ENCODE measurements around the gene ITGBL1. TPM values are rescaled to one million over a fixed set of nuclear protein-coding genes. Genes with fewer than 3 reads are reported as not detected.

The ITGBL1 gene
- total and polyA plus RNA-seq, 2 experiments from 2014 or later = 0.29 TPM; not detected in 1

DNA sequence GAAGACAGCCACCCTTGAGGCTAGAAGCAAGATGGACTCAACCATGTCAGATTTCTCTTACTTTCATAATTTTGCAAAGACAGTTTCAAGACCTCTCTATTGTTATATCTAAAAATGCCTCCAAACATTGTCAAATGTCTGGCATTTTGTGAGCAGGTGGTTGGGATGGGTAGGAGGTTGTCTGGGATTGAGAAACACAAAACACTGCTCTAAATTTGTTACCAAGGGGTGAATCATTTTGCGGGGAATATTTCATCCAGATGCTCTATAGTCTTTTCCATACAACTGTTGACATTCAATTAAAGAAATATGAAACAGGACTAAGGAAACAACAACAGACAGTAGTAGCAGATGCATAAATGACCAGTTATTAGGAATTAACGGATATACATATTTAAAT lies 208.2 kb downstream of the ITGBL1 start (continued):
- TF ChIP-seq EZH2phosphoT487 (IDR thresholded peaks at IDR 0.05; ENCODE audit: unreplicated experiment) (no peak), ETS1 (IDR thresholded peaks at IDR 0.05) (no peak), ZNF331 (CRISPR knock-in tag; IDR thresholded peaks at IDR 0.05; ENCODE audit: low read depth) (no peak), CTCF (conservative IDR thresholded peaks at IDR 0.05; ENCODE audit: low read depth in 2 of 2) (no peak), JUNB (IDR thresholded peaks at IDR 0.05; ENCODE audit: unreplicated experiment) (no peak), POLR2AphosphoS5 (IDR thresholded peaks at IDR 0.05; ENCODE audit: low read depth) (no peak)

DNA sequence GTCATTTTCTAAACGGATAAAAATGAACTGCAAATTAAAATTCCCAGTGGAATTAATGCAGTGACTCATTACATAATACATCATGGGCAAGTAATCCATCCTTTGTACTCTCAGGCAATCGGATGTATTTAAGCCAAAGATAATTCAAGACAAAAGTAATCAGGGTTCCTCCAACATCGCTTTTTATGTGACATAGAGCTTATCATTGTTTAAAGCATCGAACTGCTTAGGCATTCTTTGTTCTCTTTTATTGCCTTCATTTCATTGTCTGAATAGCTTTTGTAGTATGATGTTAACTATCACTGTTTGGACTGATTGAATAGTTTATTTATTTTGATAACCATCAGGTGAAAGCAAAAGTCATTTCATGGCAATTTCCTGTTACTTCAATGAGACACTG lies 209.4 kb downstream of the ITGBL1 start:
- Mint-ChIP-seq H3K27me3 (ENCODE audit: insufficient read depth, low read depth, poor library complexity) (no peaks in the 10 kb centered on the region), H3K4me3 (no peak overlapping the region), H3K36me3 (ENCODE audit: low read depth) (no peaks in the 10 kb centered on the region), H3K4me1 (no peaks in the 10 kb centered on the region), H3K27ac (no peak overlapping the region), H3K9me3 (no peaks in the 10 kb centered on the region)
- no peak overlapping the region for H3K27ac ChIP-seq (ENCODE audit: low read depth)
- TF ChIP-seq POLR2AphosphoS5 (IDR thresholded peaks at IDR 0.05; ENCODE audit: low read depth) (no peak), ZNF331 (CRISPR knock-in tag; IDR thresholded peaks at IDR 0.05; ENCODE audit: low read depth) (no peak), EZH2 (IDR thresholded peaks at IDR 0.05; ENCODE audit: low read depth, unreplicated experiment) (no peak), ZNF114 (CRISPR knock-in tag; IDR thresholded peaks at IDR 0.05) (no peak), EZH2phosphoT487 (IDR thresholded peaks at IDR 0.05; ENCODE audit: unreplicated experiment) (no peak), CTCF (conservative IDR thresholded peaks at IDR 0.05; ENCODE audit: low read depth in 2 of 2) (no peak), ETS1 (IDR thresholded peaks at IDR 0.05) (no peak), REST (IDR thresholded peaks at IDR 0.05; ENCODE audit: unreplicated experiment) (no peak)
- H3K4me2 ChIP-seq = no peak overlapping the region
- H2AFZ ChIP-seq = no peak overlapping the region
- no peaks in the 10 kb centered on the region for H3K27me3 ChIP-seq (ENCODE audit: insufficient read depth)
- H3F3A ChIP-seq (replicated peaks; ENCODE audit: low read depth) = no peaks in the 10 kb centered on the region
- DNase-seq (ENCODE audit: low spot score) (no peak), ATAC-seq (no peak)
- H3K4me3 ChIP-seq = no peak overlapping the region
- no peaks in the 10 kb centered on the region for H4K20me1 ChIP-seq (replicated peaks; ENCODE audit: insufficient read depth)
- no peaks in the 10 kb centered on the region for H3K79me2 ChIP-seq (replicated peaks; ENCODE audit: insufficient read depth)
- H3K36me3 ChIP-seq (ENCODE audit: insufficient read depth) = no peaks in the 10 kb centered on the region
- no peaks in the 10 kb centered on the region; the same call in 1 of the 2 replicates for H3K9me2 ChIP-seq (ENCODE audit: insufficient read depth)
- peaks cover 4% of the 10 kb centered on the region; the same call in 1 of the 2 replicates for H3K4me1 ChIP-seq (ENCODE audit: insufficient read depth)

Data from GM23338 (cell line).